ENCODE results near the gene SURF1.
"Not testable (repeated sequence)": the region's sequence is repeated elsewhere in the genome, so short reads cannot be mapped to it uniquely, and the experiment has no call there.

SURF1 gene

GRCh38 chr9:133356391-133357091 is at the start of gene SURF1, which contains the start of gene SURF2:
TSS of gene SURF1 (minus strand) at chr9:133356487. CDS start at chr9:133356453, 34 bp downstream.
TSS of gene SURF2 (plus strand) at chr9:133356550. CDS start at chr9:133356593, 43 bp downstream.
- DNase-seq = peak; percentile 77

GRCh38 chr9:133405508-133406438 is 49.5 kb upstream of the SURF1 start:
- DNase-seq = no peak

GRCh38 chr9:133404454-133405002 is 48.2 kb upstream of the SURF1 start:
- no peak for DNase-seq

GRCh38 chr9:133403766-133404453 is 47.6 kb upstream of the SURF1 start:
- DNase-seq = no peak

- DNase-seq = no peak
Measured at GRCh38 chr9:133402689-133403088, 46.4 kb upstream of the SURF1 start.

- no peak for DNase-seq
Measured at GRCh38 chr9:133401588-133401987, 45.3 kb upstream of the SURF1 start.

GRCh38 chr9:133400292-133400691 is 44.0 kb upstream of the SURF1 start:
- no peak for DNase-seq

GRCh38 chr9:133397895-133398294 is 41.6 kb upstream of the SURF1 start:
- DNase-seq = no peak

- DNase-seq = no peak
Measured at GRCh38 chr9:133397370-133397769, 41.1 kb upstream of the SURF1 start.

GRCh38 chr9:133396952-133397351 is 40.7 kb upstream of the SURF1 start:
- DNase-seq = no peak

GRCh38 chr9:133394687-133395271 is 38.5 kb upstream of the SURF1 start:
- DNase-seq = no peak

GRCh38 chr9:133393399-133393798 is 37.1 kb upstream of the SURF1 start:
- DNase-seq = no peak

GRCh38 chr9:133392308-133392707 is 36.0 kb upstream of the SURF1 start:
- DNase-seq = not testable (repeated sequence)

- not testable (repeated sequence) for DNase-seq
Measured at GRCh38 chr9:133391449-133391848, 35.2 kb upstream of the SURF1 start.

GRCh38 chr9:133390713-133391112 is 34.4 kb upstream of the SURF1 start:
- DNase-seq = no peak

GRCh38 chr9:133389562-133389961 is 33.3 kb upstream of the SURF1 start:
- no peak for DNase-seq

GRCh38 chr9:133389025-133389557 is 32.8 kb upstream of the SURF1 start:
- no peak for DNase-seq

- no peak for DNase-seq
Measured at GRCh38 chr9:133387680-133388079, 31.4 kb upstream of the SURF1 start.

GRCh38 chr9:133386338-133386737 is 30.1 kb upstream of the SURF1 start:
- DNase-seq = no peak

- DNase-seq = no peak
Measured at GRCh38 chr9:133385452-133385851, 29.2 kb upstream of the SURF1 start.

GRCh38 chr9:133384736-133385321 is 28.5 kb upstream of the SURF1 start:
- DNase-seq = no peak

GRCh38 chr9:133383438-133383837 is 27.2 kb upstream of the SURF1 start:
- no peak for DNase-seq
